ENCODE data around the gene RGS17.

The RGS17 gene

GRCh38 chr6:152982904-152983636 lies 148.0 kb downstream of the RGS17 start, which contains the start of gene FBXO5:
TSS of gene FBXO5 (minus strand) at chr6:152983041. CDS start at chr6:152982959, 82 bp downstream.
- H3K9me2 ChIP-seq (replicated peaks; ENCODE audit: low read depth, low read length): no peaks in the 10 kb centered on the region
- TF ChIP-seq CTCF (conservative IDR thresholded peaks at IDR 0.05; ENCODE audit: low read length) (no peak), EZH2phosphoT487 (IDR thresholded peaks at IDR 0.05; ENCODE audit: borderline replicate concordance) (no peak)
- H3K27me3 ChIP-seq (ENCODE audit: insufficient read depth, low read length, poor library complexity, severe bottlenecking): peaks cover 3% of the 10 kb centered on the region
- H3K79me2 ChIP-seq (ENCODE audit: insufficient read depth, low read length): peaks cover 86% of the 10 kb centered on the region
- peak within 1 kb of the TSS; percentile 100 for H3K9ac ChIP-seq (ENCODE audit: low read depth, low read length, poor library complexity, severe bottlenecking)
- no peaks in the 10 kb centered on the region for H3K9me3 ChIP-seq (ENCODE audit: insufficient read depth, low read depth, low read length)
- peak within 1 kb of the TSS; percentile 77 for H2AFZ ChIP-seq (ENCODE audit: low read length)
- no peaks in the 10 kb centered on the region for H3F3A ChIP-seq (ENCODE audit: low read depth)
- peak within 1 kb of the TSS; percentile 97 for H3K4me2 ChIP-seq (ENCODE audit: low read depth, low read length, poor library complexity, severe bottlenecking)
- H4K20me1 ChIP-seq (ENCODE audit: insufficient read depth, low read length, poor library complexity, severe bottlenecking): peaks cover 62% of the 10 kb centered on the region
- peak within 1 kb of the TSS; percentile 100 for H3K4me3 ChIP-seq (ENCODE audit: low read length, poor library complexity, severe bottlenecking)
- peaks cover 3% of the 10 kb centered on the region; the same call in 1 of the 2 replicates for H3K36me3 ChIP-seq (ENCODE audit: insufficient read depth, low read length)
- H3K4me1 ChIP-seq (ENCODE audit: insufficient read depth, low read length, poor library complexity, severe bottlenecking): peaks cover 46% of the 10 kb centered on the region

- no peaks in the 10 kb centered on the region for H3F3A ChIP-seq (ENCODE audit: low read depth)
- no peak overlapping the region; the same call in 1 of the 2 replicates for H2AFZ ChIP-seq (ENCODE audit: low read length)
- peak overlapping the region; percentile 100 for H3K4me3 ChIP-seq (ENCODE audit: low read length, poor library complexity, severe bottlenecking)
- H3K9me2 ChIP-seq (replicated peaks; ENCODE audit: low read depth, low read length): no peaks in the 10 kb centered on the region
- peaks cover 3% of the 10 kb centered on the region; the same call in 1 of the 2 replicates for H3K36me3 ChIP-seq (ENCODE audit: insufficient read depth, low read length)
- H3K4me1 ChIP-seq (ENCODE audit: insufficient read depth, low read length, poor library complexity, severe bottlenecking): peaks cover 54% of the 10 kb centered on the region
- H3K9me3 ChIP-seq (ENCODE audit: insufficient read depth, low read depth, low read length): no peaks in the 10 kb centered on the region
- H3K27me3 ChIP-seq (ENCODE audit: insufficient read depth, low read length, poor library complexity, severe bottlenecking): peaks cover 3% of the 10 kb centered on the region
- peaks cover 70% of the 10 kb centered on the region for H4K20me1 ChIP-seq (ENCODE audit: insufficient read depth, low read length, poor library complexity, severe bottlenecking)
- peak overlapping the region; percentile 99 for H3K9ac ChIP-seq (ENCODE audit: low read depth, low read length, poor library complexity, severe bottlenecking)
- H3K79me2 ChIP-seq (ENCODE audit: insufficient read depth, low read length): peaks cover 93% of the 10 kb centered on the region
- H3K4me2 ChIP-seq (ENCODE audit: low read depth, low read length, poor library complexity, severe bottlenecking): peak overlapping the region; percentile 97
- TF ChIP-seq EZH2phosphoT487 (IDR thresholded peaks at IDR 0.05; ENCODE audit: borderline replicate concordance): no peak
- TF ChIP-seq CTCF (conservative IDR thresholded peaks at IDR 0.05; ENCODE audit: low read length): no peak
Observed at GRCh38 chr6:152981989-152982903, 148.8 kb downstream of the RGS17 start.

- H3K4me2 ChIP-seq (ENCODE audit: low read depth, low read length, poor library complexity, severe bottlenecking): peak overlapping the region; percentile 97
- H3K4me1 ChIP-seq (ENCODE audit: insufficient read depth, low read length, poor library complexity, severe bottlenecking): peaks cover 62% of the 10 kb centered on the region
- H2AFZ ChIP-seq (ENCODE audit: low read length): no peak overlapping the region
- no peaks in the 10 kb centered on the region for H3K9me3 ChIP-seq (ENCODE audit: insufficient read depth, low read depth, low read length)
- TF ChIP-seq EZH2phosphoT487 (IDR thresholded peaks at IDR 0.05; ENCODE audit: borderline replicate concordance) (no peak), CTCF (conservative IDR thresholded peaks at IDR 0.05; ENCODE audit: low read length) (no peak)
- peak overlapping the region; percentile 100 for H3K4me3 ChIP-seq (ENCODE audit: low read length, poor library complexity, severe bottlenecking)
- peaks cover 2% of the 10 kb centered on the region; the same call in 1 of the 2 replicates for H3K36me3 ChIP-seq (ENCODE audit: insufficient read depth, low read length)
- H4K20me1 ChIP-seq (ENCODE audit: insufficient read depth, low read length, poor library complexity, severe bottlenecking): peaks cover 78% of the 10 kb centered on the region
- peaks cover 93% of the 10 kb centered on the region for H3K79me2 ChIP-seq (ENCODE audit: insufficient read depth, low read length)
- H3K27me3 ChIP-seq (ENCODE audit: insufficient read depth, low read length, poor library complexity, severe bottlenecking): peaks cover 3% of the 10 kb centered on the region
- no peaks in the 10 kb centered on the region for H3F3A ChIP-seq (ENCODE audit: low read depth)
- H3K9me2 ChIP-seq (replicated peaks; ENCODE audit: low read depth, low read length): no peaks in the 10 kb centered on the region
- peak overlapping the region; percentile 99 for H3K9ac ChIP-seq (ENCODE audit: low read depth, low read length, poor library complexity, severe bottlenecking)
Observed at GRCh38 chr6:152981219-152981618, 149.9 kb downstream of the RGS17 start.
